ENCODE measurements around the gene ETV6.

DNA sequence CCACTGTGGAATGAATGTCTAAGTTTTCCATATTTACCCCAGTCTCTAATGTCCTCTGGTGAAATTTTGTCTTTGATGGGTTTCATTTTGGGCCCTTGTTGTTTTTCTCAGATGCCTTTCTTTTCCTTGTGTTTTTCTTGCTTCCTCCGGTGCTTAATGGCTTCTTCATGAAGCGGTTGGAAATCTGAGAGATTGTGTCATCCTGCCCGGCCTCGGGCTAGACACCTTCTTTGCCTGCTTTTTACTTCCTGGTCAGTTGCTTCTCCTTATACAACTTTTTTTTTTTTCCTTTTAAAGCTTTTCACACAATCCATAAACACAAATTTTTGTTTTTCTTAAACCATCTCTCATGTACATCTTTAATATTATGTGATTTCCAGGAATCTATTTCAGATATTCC, 7.1 kb downstream of the ETV6 start:
- TF ChIP-seq CTCF (conservative IDR thresholded peaks at IDR 0.05 in 1 of 2, IDR thresholded peaks at IDR 0.05 in 1 of 2; ENCODE audit: extremely low read depth in 1 of 2, insufficient read depth in 1 of 2, low read depth in 1 of 2, low read length in 2 of 2) (no peak), EZH2 (IDR thresholded peaks at IDR 0.05; ENCODE audit: borderline replicate concordance, low read length) (no peak)

All from mammary epithelial cell (primary cell).